Neuronal stem cell (in vitro differentiated cells): Measurements from ENCODE around the gene NDUFAF7.
"Not testable (repeated sequence)": the region's sequence is repeated elsewhere in the genome, so short reads cannot be mapped to it uniquely, and the experiment has no call there.

Source experiments
- DNase-seq: peaks from one replicate; pipeline ENCODE4 v3.0.0-alpha.2; 2013; ENCODE audit warnings: low spot score
- H2AFZ ChIP-seq: one replicate; pipeline ENCODE4 v1.6.1; 2013; ENCODE audit warnings: mild to moderate bottlenecking, low read length, inconsistent platforms
- H2AK5ac ChIP-seq: 2 replicates; pipeline ENCODE4 v1.6.1; 2013; ENCODE audit warnings: low read depth, mild to moderate bottlenecking, inconsistent platforms, low read length, moderate library complexity, mixed read lengths
- H2BK120ac ChIP-seq: 2 replicates; pipeline ENCODE4 v1.6.1; 2013; ENCODE audit warnings: low read depth, mild to moderate bottlenecking, inconsistent platforms, low read length, moderate library complexity, mixed read lengths
- H2BK12ac ChIP-seq: one replicate; pipeline ENCODE4 v1.6.1; 2013; ENCODE audit warnings: low read length, inconsistent platforms
- H2BK15ac ChIP-seq: 2 replicates; pipeline ENCODE4 v1.6.1; 2013; ENCODE audit warnings: mild to moderate bottlenecking, low read length, inconsistent platforms, mixed read lengths
- H2BK5ac ChIP-seq: one replicate; pipeline ENCODE4 v1.6.1; 2013; ENCODE audit warnings: inconsistent platforms, mild to moderate bottlenecking, low read length, moderate library complexity
- H3K14ac ChIP-seq: one replicate; pipeline ENCODE4 v1.6.1; 2013; ENCODE audit warnings: low read length, inconsistent platforms
- H3K18ac ChIP-seq: 2 replicates; pipeline ENCODE4 v1.6.1; 2013; ENCODE audit warnings: low read length, inconsistent platforms
- H3K23ac ChIP-seq: 2 replicates; pipeline ENCODE4 v1.6.1; 2013; ENCODE audit warnings: low read depth, mild to moderate bottlenecking, mixed read lengths, low read length, inconsistent platforms; ENCODE audit not compliant: poor library complexity
- H3K27ac ChIP-seq: replicated peaks from 3 replicates; pipeline ENCODE4 v1.5.1; 2013; ENCODE audit warnings: low read length, inconsistent platforms
- H3K27me3 ChIP-seq, 3 experiments: 2 replicates each; pipeline ENCODE4 v1.6.1; 2013; ENCODE audit warnings: low read length in 3 of 3, mild to moderate bottlenecking in 2 of 3, inconsistent platforms in 1 of 3, low read depth in 1 of 3, mixed read lengths in 1 of 3, moderate library complexity in 1 of 3; ENCODE audit not compliant: control insufficient read depth in 3 of 3, insufficient read depth in 3 of 3
- H3K36me3 ChIP-seq, 2 donors: replicated peaks in 1 of 2; 2 replicates each; pipeline ENCODE4 v1.6.1; 2013; ENCODE audit warnings: low read length in 2 of 2; ENCODE audit not compliant: control insufficient read depth in 2 of 2, insufficient read depth in 2 of 2
- H3K4ac ChIP-seq: 2 replicates; pipeline ENCODE4 v1.6.1; 2013; ENCODE audit warnings: inconsistent platforms, mild to moderate bottlenecking, low read length, moderate library complexity
- H3K4me1 ChIP-seq, 2 donors: 1 replicate in 1 of 2; 2 replicates in 1 of 2; pipeline ENCODE4 v1.6.1; 2013; ENCODE audit warnings: low read length in 2 of 2, low read depth in 1 of 2; ENCODE audit not compliant: control insufficient read depth in 2 of 2, insufficient read depth in 1 of 2
- H3K4me2 ChIP-seq: one replicate; pipeline ENCODE4 v1.6.1; 2013; ENCODE audit warnings: mild to moderate bottlenecking, low read length, inconsistent platforms; ENCODE audit not compliant: insufficient read depth, poor library complexity, severe bottlenecking
- H3K4me3 ChIP-seq, 2 donors: 2 replicates each; pipeline ENCODE4 v1.5.1; 2013; ENCODE audit warnings: low read length in 2 of 2, mild to moderate bottlenecking in 2 of 2, inconsistent platforms in 1 of 2, moderate library complexity in 1 of 2
- H3K79me1 ChIP-seq: one replicate; pipeline ENCODE4 v1.6.1; 2013; ENCODE audit warnings: low read depth, mild to moderate bottlenecking, inconsistent platforms, low read length, moderate library complexity
- H3K9ac ChIP-seq: one replicate; pipeline ENCODE4 v1.6.1; 2013; ENCODE audit warnings: mild to moderate bottlenecking, low read depth, low read length, inconsistent platforms; ENCODE audit not compliant: poor library complexity
- H3K9me3 ChIP-seq, 2 donors: replicated peaks in 1 of 2; 2 replicates each; pipeline versions ENCODE3 to v1.6.1; 2013; ENCODE audit warnings: low read length in 2 of 2, mild to moderate bottlenecking in 2 of 2, inconsistent platforms in 1 of 2, low read depth in 1 of 2, mixed read lengths in 1 of 2, moderate library complexity in 1 of 2; ENCODE audit not compliant: control insufficient read depth in 2 of 2, insufficient read depth in 1 of 2
- H4K8ac ChIP-seq: one replicate; pipeline ENCODE4 v1.6.1; 2013; ENCODE audit warnings: low read depth, mild to moderate bottlenecking, inconsistent platforms, low read length, moderate library complexity
- H4K91ac ChIP-seq: one replicate; pipeline ENCODE4 v1.6.1; 2013; ENCODE audit warnings: low read length, low read depth, mild to moderate bottlenecking, inconsistent platforms; ENCODE audit not compliant: poor library complexity
- WGBS, 2 donors: extraction: QIAGEN DNeasy Blood & Tissue Kit; methylation state at CpG; one replicate each; pipeline ENCODE4 v1.1.7; 2013; ENCODE audit warnings: missing lambda C conversion rate in 2 of 2, mixed read lengths in 1 of 2; ENCODE audit not compliant: insufficient read length in 2 of 2, insufficient replicate concordance in 1 of 2; ENCODE audit errors: extremely low coverage in 2 of 2; 5-methylcytosine and 5-hydroxymethylcytosine counted together

Gene NDUFAF7

GRCh38 chr2:37201208-37201607 is 30.2 kb upstream of the NDUFAF7 start:
- no peak overlapping the region for H3K18ac ChIP-seq
- H3K14ac ChIP-seq, result no peak overlapping the region
- H2AK5ac ChIP-seq, result no peak overlapping the region
- no peak overlapping the region for H2BK15ac ChIP-seq
- H4K8ac ChIP-seq, result no peak overlapping the region
- H2BK12ac ChIP-seq, result no peak overlapping the region
- no CpG with 5 or more reads among the region's 1 CpG for WGBS, 2 donors
- H3K23ac ChIP-seq, result no peak overlapping the region
- H3K79me1 ChIP-seq, result peaks cover 6% of the 10 kb centered on the region
- H3K4ac ChIP-seq, result no peak overlapping the region
- peaks cover 8 to 58% of the 10 kb centered on the region in 2 donors for H3K36me3 ChIP-seq
- H3K27ac ChIP-seq, result no peak overlapping the region
- H2BK120ac ChIP-seq, result no peak overlapping the region
- no peaks in the 10 kb centered on the region for H3K27me3 ChIP-seq
- no peak overlapping the region for H3K4me3 ChIP-seq
- no peak overlapping the region for H3K9ac ChIP-seq
- H2BK5ac ChIP-seq, result no peak overlapping the region
- DNase-seq, result no peak
- H3K9me3 ChIP-seq, result peaks cover 6 to 17% of the 10 kb centered on the region in 2 donors
- H4K91ac ChIP-seq, result no peak overlapping the region
- no peak overlapping the region for H2AFZ ChIP-seq
- H3K4me2 ChIP-seq, result no peak overlapping the region
- H3K4me1 ChIP-seq, result peaks cover 0 to 2% of the 10 kb centered on the region in 2 donors

GRCh38 chr2:37201766-37202165 is 29.7 kb upstream of the NDUFAF7 start:
- Histone ChIP-seq H3K4me3 (no peak overlapping the region), H3K9me3 (peaks cover 8 to 22% of the 10 kb centered on the region in 2 donors), H3K27ac (no peak overlapping the region), H3K14ac (no peak overlapping the region), H3K4me2 (no peak overlapping the region), H4K91ac (no peak overlapping the region), H3K27me3 (no peaks in the 10 kb centered on the region), H2BK5ac (no peak overlapping the region), H3K18ac (no peak overlapping the region), H4K8ac (no peak overlapping the region), H3K36me3 (peaks cover 8 to 64% of the 10 kb centered on the region in 2 donors), H3K9ac (no peak overlapping the region), H2AFZ (no peak overlapping the region), H3K4ac (no peak overlapping the region), H2BK12ac (no peak overlapping the region), H2AK5ac (no peak overlapping the region), H3K79me1 (peaks cover 2% of the 10 kb centered on the region), H3K23ac (no peak overlapping the region), H3K4me1 (peaks cover 0 to 2% of the 10 kb centered on the region in 2 donors), H2BK15ac (no peak overlapping the region), H2BK120ac (no peak overlapping the region)
- WGBS, 2 donors, result no CpG with 5 or more reads among the region's 1 CpG
- DNase-seq, result no peak

GRCh38 chr2:37203708-37204107 is 27.8 kb upstream of the NDUFAF7 start:
- peaks cover 8 to 33% of the 10 kb centered on the region in 2 donors for H3K9me3 ChIP-seq
- no peaks in the 10 kb centered on the region for H3K27me3 ChIP-seq
- no peak overlapping the region for H2BK12ac ChIP-seq
- H2AK5ac ChIP-seq, result no peak overlapping the region
- no peak overlapping the region for H4K91ac ChIP-seq
- H3K23ac ChIP-seq, result no peak overlapping the region
- H4K8ac ChIP-seq, result no peak overlapping the region
- no peak overlapping the region for H3K27ac ChIP-seq
- no peak overlapping the region for H3K4me2 ChIP-seq
- no peak overlapping the region for H2BK120ac ChIP-seq
- no peak overlapping the region for H3K14ac ChIP-seq
- H3K4ac ChIP-seq, result no peak overlapping the region
- no peak overlapping the region for H3K18ac ChIP-seq
- no peaks in the 10 kb centered on the region for H3K79me1 ChIP-seq
- H2BK5ac ChIP-seq, result no peak overlapping the region
- peaks cover 8 to 83% of the 10 kb centered on the region in 2 donors for H3K36me3 ChIP-seq
- H3K4me1 ChIP-seq, result peaks cover 0 to under 1% of the 10 kb centered on the region in 2 donors
- DNase-seq, result no peak
- no peak overlapping the region for H2BK15ac ChIP-seq
- no peak overlapping the region for H3K4me3 ChIP-seq
- no CpG with 5 or more reads among the region's 2 CpGs for WGBS, 2 donors
- H2AFZ ChIP-seq, result no peak overlapping the region
- no peak overlapping the region for H3K9ac ChIP-seq

- Histone ChIP-seq H3K9me3 (peaks cover 10 to 40% of the 10 kb centered on the region in 2 donors), H3K36me3 (peaks cover 17 to 98% of the 10 kb centered on the region in 2 donors)
- not testable (repeated sequence) for H3K27ac ChIP-seq
These were observed 26.3 kb upstream of the NDUFAF7 start for GRCh38 chr2:37205071-37205661.

More at GRCh38 chr2:37205071-37205661, 26.3 kb upstream of the NDUFAF7 start:
- not testable (repeated sequence) for H3K4ac ChIP-seq, H4K8ac ChIP-seq, H2BK120ac ChIP-seq, H2BK15ac ChIP-seq, H3K4me2 ChIP-seq, DNase-seq, H3K4me1 ChIP-seq, H2BK12ac ChIP-seq, H4K91ac ChIP-seq, H3K23ac ChIP-seq, H2AK5ac ChIP-seq, H3K9ac ChIP-seq, H2AFZ ChIP-seq, H2BK5ac ChIP-seq, H3K18ac ChIP-seq, H3K4me3 ChIP-seq, H3K79me1 ChIP-seq, H3K14ac ChIP-seq, H3K27me3 ChIP-seq
- WGBS, 2 donors, result no CpG with 5 or more reads among the region's 8 CpGs
